GM19099 (cell line): Measurements from ENCODE around the gene HRCT1.

Experiments used
- POLR2A ChIP-seq: IDR thresholded peaks from 3 replicates; pipeline ENCODE4 v1.6.1; 2011; ENCODE audit warnings: low read depth; ENCODE audit not compliant: insufficient read length; ENCODE audit errors: extremely low read depth

The HRCT1 gene

DNA sequence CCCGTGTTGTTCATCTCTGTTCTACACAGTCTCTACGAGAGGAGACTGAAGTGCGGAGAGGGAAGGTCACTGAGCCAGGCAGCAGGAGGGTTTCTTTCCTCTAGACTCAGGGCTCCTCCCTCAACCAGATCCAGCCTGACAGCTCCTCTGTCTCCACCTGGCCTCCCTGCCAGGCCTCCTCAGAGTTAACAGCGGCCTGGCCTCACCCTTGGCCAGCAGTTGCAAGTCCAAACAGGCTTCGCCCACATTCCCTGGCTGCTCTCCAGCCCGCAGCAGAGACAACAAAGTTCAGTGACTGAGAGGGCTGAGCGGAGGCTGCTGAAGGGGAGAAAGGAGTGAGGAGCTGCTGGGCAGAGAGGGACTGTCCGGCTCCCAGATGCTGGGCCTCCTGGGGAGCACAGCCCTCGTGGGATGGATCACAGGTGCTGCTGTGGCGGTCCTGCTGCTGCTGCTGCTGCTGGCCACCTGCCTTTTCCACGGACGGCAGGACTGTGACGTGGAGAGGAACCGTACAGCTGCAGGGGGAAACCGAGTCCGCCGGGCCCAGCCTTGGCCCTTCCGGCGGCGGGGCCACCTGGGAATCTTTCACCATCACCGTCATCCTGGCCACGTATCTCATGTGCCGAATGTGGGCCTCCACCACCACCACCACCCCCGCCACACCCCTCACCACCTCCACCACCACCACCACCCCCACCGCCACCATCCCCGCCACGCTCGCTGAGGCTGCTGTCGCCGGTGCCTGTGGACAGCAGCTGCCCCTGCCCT lies at the start of gene HRCT1:
Gene HRCT1 (plus strand): TSS at position 291 of the 768 bp plus-strand sequence. CDS start 86 bp downstream, at position 377.
- TF ChIP-seq POLR2A, result no peak

DNA sequence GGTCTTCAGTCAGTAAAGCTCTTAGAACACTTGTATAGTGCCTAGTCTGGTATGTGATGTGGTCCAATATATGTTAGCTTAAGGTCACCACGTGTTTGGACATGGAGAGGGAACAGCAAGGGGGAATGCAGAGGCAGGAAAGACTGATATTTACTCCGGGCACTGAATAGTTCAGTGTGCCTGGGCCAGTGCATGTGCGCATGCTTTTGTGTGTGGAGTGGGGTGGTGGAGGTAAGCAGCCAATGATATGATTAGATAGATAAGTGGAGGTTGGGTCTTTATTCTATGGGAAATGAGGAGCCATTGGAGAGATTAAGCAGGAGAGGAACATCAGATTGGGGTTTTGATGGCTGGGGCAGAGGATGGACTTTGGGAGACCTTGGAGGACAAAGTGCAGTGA lies 49.8 kb upstream of the HRCT1 start:
- no peak for TF ChIP-seq POLR2A

GRCh38 chr9:35856882-35857281 lies 49.1 kb upstream of the HRCT1 start:
- TF ChIP-seq POLR2A, result no peak

DNA sequence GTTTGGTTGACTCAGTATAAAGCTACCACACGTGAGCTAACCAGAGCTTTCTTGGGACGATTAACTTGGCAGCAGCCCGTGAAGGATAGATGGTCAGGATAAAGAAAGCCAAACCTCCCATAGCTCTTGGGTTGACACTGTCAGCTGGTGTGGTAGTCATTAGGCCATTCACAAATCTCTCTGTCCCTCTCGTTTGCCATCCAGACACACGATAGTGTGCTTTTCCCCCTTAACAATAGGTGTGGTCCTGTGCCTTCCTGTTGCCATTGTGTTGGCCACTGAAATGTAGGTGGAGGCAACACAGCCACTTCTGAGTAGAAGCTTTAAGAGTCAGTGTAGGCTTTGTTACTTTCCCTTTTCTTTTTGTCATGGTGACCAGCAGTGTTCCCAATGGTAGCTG lies 47.5 kb upstream of the HRCT1 start:
- no peak for TF ChIP-seq POLR2A

GRCh38 chr9:35859310-35859989 lies 46.6 kb upstream of the HRCT1 start:
- TF ChIP-seq POLR2A, result no peak

DNA sequence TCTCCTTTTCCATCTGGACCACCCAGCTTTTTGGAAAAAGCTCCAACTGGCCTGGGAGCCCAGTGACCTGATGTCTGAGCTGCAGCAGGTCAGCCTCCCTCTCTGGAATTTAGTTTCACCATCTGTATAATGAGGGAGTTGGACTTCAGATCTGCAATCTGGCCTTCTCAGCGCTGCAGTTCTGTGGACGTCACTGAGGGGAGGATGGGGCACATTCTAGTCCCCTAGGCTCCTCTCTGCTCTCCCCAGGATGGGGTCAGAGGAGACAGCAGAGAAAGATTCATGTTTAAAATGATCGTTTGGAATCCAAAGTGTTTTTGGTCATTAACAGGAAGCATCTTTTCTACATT lies 46.0 kb upstream of the HRCT1 start:
- TF ChIP-seq POLR2A, result no peak

DNA sequence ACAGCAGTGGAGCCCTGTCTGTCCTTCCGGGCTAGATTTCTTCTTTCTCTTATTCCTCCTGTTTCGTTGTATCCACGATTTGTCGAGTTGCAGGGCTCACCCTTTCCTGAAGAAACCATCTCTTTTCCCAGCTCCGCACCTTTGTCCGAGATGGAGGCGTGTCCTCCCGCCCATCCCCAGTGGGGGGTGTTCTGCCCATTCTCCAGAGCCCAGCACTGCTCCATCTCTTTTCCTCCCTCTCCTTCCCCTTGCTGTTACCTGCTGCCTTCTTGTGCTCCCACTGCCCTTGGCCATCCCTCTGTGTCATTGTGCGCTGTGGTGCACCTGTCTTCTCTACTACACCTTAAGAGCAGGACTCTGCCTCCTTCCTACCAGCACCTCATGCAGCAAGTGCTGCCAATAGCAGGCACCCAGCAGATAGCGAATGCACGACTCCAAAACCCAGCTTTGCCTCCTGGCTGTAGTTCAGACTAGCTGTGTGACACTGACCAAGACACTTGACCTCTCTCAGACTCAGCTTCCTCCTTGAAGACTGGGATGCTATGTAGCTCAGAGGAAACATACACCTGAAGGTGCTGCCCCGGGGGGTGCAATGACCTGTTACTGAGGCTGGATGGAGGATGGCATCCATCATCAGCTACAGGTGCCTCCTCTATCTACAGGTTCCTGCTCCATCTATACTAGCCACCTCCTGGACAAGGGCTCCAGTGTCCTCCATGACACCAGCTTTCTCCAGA lies 44.7 kb upstream of the HRCT1 start:
- no peak for TF ChIP-seq POLR2A

GRCh38 chr9:35862328-35862727 lies 43.7 kb upstream of the HRCT1 start:
- no peak for TF ChIP-seq POLR2A

DNA sequence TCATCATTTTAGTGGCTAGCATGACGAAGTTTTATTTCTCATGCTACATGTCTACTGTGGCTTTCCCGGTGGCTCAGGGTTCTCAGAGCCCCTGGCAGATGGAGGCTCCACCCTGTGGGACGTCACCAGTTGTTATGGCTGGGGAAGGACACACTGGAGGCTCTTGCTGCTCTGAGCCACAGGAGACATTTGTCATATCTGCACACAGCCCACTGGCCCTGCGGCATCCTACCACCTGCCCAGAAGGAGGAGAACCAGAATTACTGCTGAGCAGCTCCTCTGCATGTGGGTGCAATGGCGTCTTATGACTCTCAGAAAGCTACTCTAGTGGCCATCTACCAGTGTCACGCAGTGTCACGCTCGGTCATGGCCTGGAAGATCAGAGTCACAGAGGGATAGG lies 42.4 kb upstream of the HRCT1 start:
- no peak for TF ChIP-seq POLR2A

GRCh38 chr9:35864695-35865255 lies 41.2 kb upstream of the HRCT1 start:
- TF ChIP-seq POLR2A, result no peak

GRCh38 chr9:35867538-35867937 lies 38.5 kb upstream of the HRCT1 start:
- TF ChIP-seq POLR2A, result no peak

DNA sequence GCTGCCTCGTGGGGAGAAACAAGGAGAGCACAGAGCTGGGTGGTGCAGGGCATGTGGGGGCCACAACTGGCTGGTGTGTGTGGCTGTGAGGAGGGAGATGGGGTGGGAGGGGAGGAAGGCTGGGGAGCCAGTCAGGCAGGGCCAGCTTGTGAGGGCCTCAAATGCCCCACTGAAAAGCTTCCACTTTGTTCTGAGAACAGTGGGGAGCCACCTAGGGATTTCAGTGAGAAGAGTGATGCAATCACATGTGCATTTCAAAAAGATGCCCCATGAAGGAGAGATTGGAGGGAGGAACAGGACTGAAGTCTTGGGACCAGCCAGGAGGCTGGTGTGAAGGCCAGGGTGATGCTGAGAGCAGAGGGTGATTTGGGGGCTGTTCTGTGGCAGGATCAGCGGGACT lies 37.1 kb upstream of the HRCT1 start:
- TF ChIP-seq POLR2A, result no peak

- TF ChIP-seq POLR2A, result no peak
These were observed 36.3 kb upstream of the HRCT1 start for GRCh38 chr9:35869621-35870216.

- no peak for TF ChIP-seq POLR2A
These were observed 35.6 kb upstream of the HRCT1 start, which contains the start of gene OR13J1 for GRCh38 chr9:35870351-35870923. Gene OR13J1 (minus strand): TSS chr9:35870401. CDS start chr9:35870401, 0 bp downstream.

- no peak for TF ChIP-seq POLR2A
These were observed 34.5 kb upstream of the HRCT1 start for GRCh38 chr9:35871545-35871944.
